GM21381 (cell line): ENCODE data around the gene C1RL.

Experiments used
- ATAC-seq: cut with Tn5 transposase; IDR thresholded peaks from one replicate; pipeline ENCODE4 v1.9.1; 2021; ENCODE audit warnings: mild to moderate bottlenecking, moderate library complexity; ENCODE audit not compliant: unreplicated experiment

Gene C1RL

GRCh38 chr12:7093892-7094291, 15.1 kb downstream of the C1RL start:
- no peak for ATAC-seq

- ATAC-seq, result no peak
Measured at GRCh38 chr12:7093486-7093885, 15.5 kb downstream of the C1RL start.

GRCh38 chr12:7092986-7093460, 16.0 kb downstream of the C1RL start:
- no peak for ATAC-seq

- ATAC-seq, result no peak
Measured at GRCh38 chr12:7092229-7092985, 16.6 kb downstream of the C1RL start, which contains the start of gene C1R. Gene C1R, minus strand, starts transcription at chr12:7092445. Its CDS starts 57 bp downstream, at chr12:7092388.

GRCh38 chr12:7091660-7092228, 17.3 kb downstream of the C1RL start:
- ATAC-seq, result no peak

GRCh38 chr12:7091171-7091570, 17.8 kb downstream of the C1RL start:
- no peak for ATAC-seq

GRCh38 chr12:7090222-7090998, 18.6 kb downstream of the C1RL start:
- ATAC-seq, result no peak

GRCh38 chr12:7089196-7089871, 19.7 kb downstream of the C1RL start:
- no peak for ATAC-seq

- no peak for ATAC-seq
Measured at GRCh38 chr12:7083125-7083524, 25.9 kb downstream of the C1RL start.

GRCh38 chr12:7081037-7081436, 28.0 kb downstream of the C1RL start:
- ATAC-seq, result no peak

- ATAC-seq, result no peak
Measured at GRCh38 chr12:7079826-7080125, 29.2 kb downstream of the C1RL start.

GRCh38 chr12:7078163-7078562, 30.9 kb downstream of the C1RL start:
- no peak for ATAC-seq

- ATAC-seq, result no peak
Measured at GRCh38 chr12:7076493-7076892, 32.5 kb downstream of the C1RL start.

- no peak for ATAC-seq
Measured at GRCh38 chr12:7075939-7076338, 33.1 kb downstream of the C1RL start.

- ATAC-seq, result no peak
Measured at GRCh38 chr12:7075518-7075917, 33.5 kb downstream of the C1RL start.

- no peak for ATAC-seq
Measured at GRCh38 chr12:7073946-7074345, 35.1 kb downstream of the C1RL start.

GRCh38 chr12:7072554-7072953, 36.5 kb downstream of the C1RL start:
- no peak for ATAC-seq

- ATAC-seq, result no peak
Measured at GRCh38 chr12:7072035-7072434, 37.0 kb downstream of the C1RL start.

GRCh38 chr12:7069386-7069785, 39.6 kb downstream of the C1RL start:
- ATAC-seq, result no peak

GRCh38 chr12:7068994-7069346, 40.0 kb downstream of the C1RL start:
- no peak for ATAC-seq

- no peak for ATAC-seq
Measured at GRCh38 chr12:7068240-7068993, 40.6 kb downstream of the C1RL start.
